AG09309 (cell line): ENCODE data around the gene AGAP1.

Experiments
- DNase-seq: peaks from one replicate; pipeline ENCODE4 v3.0.0-alpha.2; 2010; ENCODE audit warnings: low read depth
- H3K4me3 ChIP-seq: 2 replicates; pipeline ENCODE4 v1.5.1; 2011; ENCODE audit warnings: mild to moderate bottlenecking, low read depth, low read length, moderate library complexity; ENCODE audit not compliant: control insufficient read depth
- CTCF ChIP-seq: IDR thresholded peaks from 2 replicates; pipeline ENCODE4 v1.5.1; 2011; ENCODE audit warnings: mild to moderate bottlenecking, low read depth, low read length, inconsistent platforms; ENCODE audit not compliant: insufficient read depth, control insufficient read depth; ENCODE audit errors: missing control alignments

Gene AGAP1

DNA sequence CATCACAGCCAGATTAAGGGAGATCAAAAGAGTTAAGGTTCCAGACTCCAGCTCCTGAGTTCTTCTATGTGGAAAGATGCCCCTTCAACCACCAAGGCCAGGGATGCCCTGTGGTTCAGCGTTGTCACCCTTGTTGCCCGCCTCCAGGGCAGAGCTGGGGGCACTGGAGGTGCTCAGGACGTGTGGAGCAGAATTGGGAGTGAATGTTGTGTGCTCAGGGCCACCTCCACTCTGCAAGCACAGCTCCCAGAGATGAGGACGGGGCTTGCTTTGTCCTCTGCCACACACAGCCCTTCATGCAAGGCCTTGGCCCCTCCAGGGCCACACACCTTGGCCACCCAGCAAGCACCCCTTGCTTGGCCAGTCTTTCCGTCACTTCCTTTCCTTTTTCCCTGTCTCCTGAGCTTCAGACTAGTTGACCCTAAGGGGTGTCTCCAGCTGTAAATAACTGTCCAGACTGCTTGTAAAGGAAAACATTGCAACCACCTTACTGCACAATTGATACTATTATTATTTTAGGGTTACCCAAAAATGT lies 103.3 kb downstream of the AGAP1 start:
- H3K4me3 ChIP-seq, result no peak overlapping the region
- TF ChIP-seq CTCF, result no peak
- DNase-seq, result no peak

DNA sequence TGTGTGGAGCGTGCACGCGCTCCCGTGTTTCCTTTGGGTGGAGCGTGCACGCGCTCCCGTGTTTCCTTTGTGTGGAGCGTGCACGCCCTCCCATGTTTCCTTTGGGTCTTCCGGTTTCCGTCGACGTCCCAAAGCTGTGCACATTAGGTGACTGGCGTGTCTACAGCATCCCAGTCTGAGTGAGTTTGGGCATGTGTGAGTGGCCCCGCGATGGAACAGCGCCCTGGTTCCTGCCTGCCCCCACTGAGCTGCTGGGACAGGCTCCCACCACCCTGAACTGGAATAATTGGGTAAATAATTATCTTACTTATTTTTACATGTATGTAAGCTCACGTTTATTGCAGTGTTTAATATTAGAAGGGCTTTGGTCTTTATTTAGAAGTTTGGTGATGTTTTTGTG lies 104.2 kb downstream of the AGAP1 start:
- no peak for DNase-seq
- no peak for TF ChIP-seq CTCF
- H3K4me3 ChIP-seq, result no peak overlapping the region

- TF ChIP-seq CTCF, result no peak
- no peak overlapping the region for H3K4me3 ChIP-seq
- no peak for DNase-seq
Observed at GRCh38 chr2:235598532-235599531, 105.0 kb downstream of the AGAP1 start.

GRCh38 chr2:235599596-235600338 lies 105.9 kb downstream of the AGAP1 start:
- TF ChIP-seq CTCF, result no peak
- H3K4me3 ChIP-seq, result no peak overlapping the region
- no peak for DNase-seq

DNA sequence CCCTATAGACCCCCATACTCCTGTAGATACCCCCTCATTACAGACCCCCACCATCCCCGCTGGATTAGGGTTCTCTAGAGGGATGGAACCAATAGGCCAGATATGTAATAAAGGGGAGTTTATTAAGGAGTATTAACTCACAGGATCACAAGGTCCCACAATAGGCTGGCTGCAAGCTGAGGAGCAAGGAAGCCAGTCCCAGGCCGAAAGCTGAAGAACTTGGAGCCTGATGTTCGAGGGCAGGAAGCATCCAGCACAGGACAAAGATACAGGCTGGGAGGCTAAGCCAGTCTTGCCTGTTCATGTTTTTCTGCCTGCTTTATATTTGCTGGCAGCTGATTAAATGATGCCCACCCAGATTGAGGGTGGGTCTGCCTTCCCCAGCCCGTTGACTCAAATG lies 106.6 kb downstream of the AGAP1 start:
- no peak for DNase-seq

More for the DNA sequence above, 106.6 kb downstream of the AGAP1 start:
- no peak overlapping the region for H3K4me3 ChIP-seq
- TF ChIP-seq CTCF, result no peak
